Trophoblast cell (in vitro differentiated cells and primary cell): ENCODE measurements around the gene KCNB1.

Source experiments
- DNase-seq, 2 donors: peaks; one replicate each; pipeline ENCODE4 v3.0.0-alpha.2; 2016
- H2AFZ ChIP-seq: 2 replicates; pipeline ENCODE4 v1.6.1; 2013; ENCODE audit warnings: low read length, moderate library complexity, mild to moderate bottlenecking; ENCODE audit not compliant: insufficient read depth, poor library complexity
- H2AK5ac ChIP-seq: 2 replicates; pipeline ENCODE4 v1.6.1; 2013; ENCODE audit warnings: mild to moderate bottlenecking, low read length
- H2BK120ac ChIP-seq: 2 replicates; pipeline ENCODE4 v1.6.1; 2013; ENCODE audit warnings: low read length, mild to moderate bottlenecking, moderate library complexity; ENCODE audit not compliant: insufficient read depth, poor library complexity
- H2BK12ac ChIP-seq: 2 replicates; pipeline ENCODE4 v1.6.1; 2013; ENCODE audit warnings: mild to moderate bottlenecking, low read length, moderate library complexity
- H2BK5ac ChIP-seq: 2 replicates; pipeline ENCODE4 v1.6.1; 2013; ENCODE audit warnings: low read length, low read depth, moderate library complexity, mild to moderate bottlenecking; ENCODE audit not compliant: poor library complexity
- H3K14ac ChIP-seq: 2 replicates; pipeline ENCODE4 v1.6.1; 2013; ENCODE audit warnings: mild to moderate bottlenecking, low read length
- H3K18ac ChIP-seq: 2 replicates; pipeline ENCODE4 v1.6.1; 2013; ENCODE audit warnings: mild to moderate bottlenecking, low read length
- H3K23ac ChIP-seq: 2 replicates; pipeline ENCODE4 v1.6.1; 2013; ENCODE audit warnings: low read length
- H3K27ac ChIP-seq: 2 replicates; pipeline ENCODE4 v1.5.1; 2013; ENCODE audit warnings: low read depth, mild to moderate bottlenecking, inconsistent platforms, low read length, moderate library complexity
- H3K27me3 ChIP-seq: 2 replicates; pipeline ENCODE4 v1.6.1; 2013; ENCODE audit warnings: inconsistent platforms, mild to moderate bottlenecking, low read length, moderate library complexity; ENCODE audit not compliant: insufficient read depth
- H3K36me3 ChIP-seq, 2 experiments: 1 replicate in 1 of 2; 2 replicates in 1 of 2; pipeline ENCODE4 v1.6.1; 2013; ENCODE audit warnings: low read length in 2 of 2, mild to moderate bottlenecking in 2 of 2, moderate library complexity in 1 of 2; ENCODE audit not compliant: insufficient read depth in 2 of 2, control insufficient read depth in 1 of 2
- H3K4ac ChIP-seq: 2 replicates; pipeline ENCODE4 v1.6.1; 2013; ENCODE audit warnings: low read depth, mild to moderate bottlenecking, low read length, moderate library complexity
- H3K4me1 ChIP-seq, 2 experiments: 1 replicate in 1 of 2; 2 replicates in 1 of 2; pipeline ENCODE4 v1.6.1; 2013; ENCODE audit warnings: low read length in 2 of 2, mild to moderate bottlenecking in 2 of 2, moderate library complexity in 1 of 2; ENCODE audit not compliant: insufficient read depth in 2 of 2, control insufficient read depth in 1 of 2
- H3K4me2 ChIP-seq: 2 replicates; pipeline ENCODE4 v1.6.1; 2013; ENCODE audit warnings: inconsistent platforms, mild to moderate bottlenecking, low read length, moderate library complexity
- H3K4me3 ChIP-seq: 2 replicates; pipeline ENCODE4 v1.5.1; 2013; ENCODE audit warnings: mild to moderate bottlenecking, low read depth, low read length, inconsistent platforms
- H3K79me1 ChIP-seq: one replicate; pipeline ENCODE4 v1.6.1; 2013; ENCODE audit warnings: low read length
- H3K79me2 ChIP-seq: 2 replicates; pipeline ENCODE4 v1.6.1; 2013; ENCODE audit warnings: low read length, mild to moderate bottlenecking; ENCODE audit not compliant: control insufficient read depth, insufficient read depth, poor library complexity
- H3K9ac ChIP-seq: 2 replicates; pipeline ENCODE4 v1.6.1; 2013; ENCODE audit warnings: mild to moderate bottlenecking, low read length
- H3K9me3 ChIP-seq: 2 replicates; pipeline ENCODE4 v1.6.1; 2013; ENCODE audit warnings: low read depth, mild to moderate bottlenecking, control low read depth, inconsistent platforms, low read length; ENCODE audit not compliant: insufficient read depth
- H4K12ac ChIP-seq: 2 replicates; pipeline ENCODE4 v1.6.1; 2013; ENCODE audit warnings: low read depth, mild to moderate bottlenecking, low read length, moderate library complexity
- H4K8ac ChIP-seq: 2 replicates; pipeline ENCODE4 v1.6.1; 2013; ENCODE audit warnings: low read depth, mild to moderate bottlenecking, low read length, moderate library complexity
- H4K91ac ChIP-seq: one replicate; pipeline ENCODE4 v1.6.1; 2013; ENCODE audit warnings: low read depth, mild to moderate bottlenecking, low read length, moderate library complexity
- WGBS: extraction: QIAGEN DNeasy Blood & Tissue Kit; methylation state at CpG from one replicate; pipeline ENCODE4 v1.1.7; 2013; ENCODE audit warnings: missing lambda C conversion rate; ENCODE audit not compliant: insufficient read length, insufficient coverage; ENCODE audit errors: extremely low coverage; 5-methylcytosine and 5-hydroxymethylcytosine counted together

The KCNB1 gene

DNA sequence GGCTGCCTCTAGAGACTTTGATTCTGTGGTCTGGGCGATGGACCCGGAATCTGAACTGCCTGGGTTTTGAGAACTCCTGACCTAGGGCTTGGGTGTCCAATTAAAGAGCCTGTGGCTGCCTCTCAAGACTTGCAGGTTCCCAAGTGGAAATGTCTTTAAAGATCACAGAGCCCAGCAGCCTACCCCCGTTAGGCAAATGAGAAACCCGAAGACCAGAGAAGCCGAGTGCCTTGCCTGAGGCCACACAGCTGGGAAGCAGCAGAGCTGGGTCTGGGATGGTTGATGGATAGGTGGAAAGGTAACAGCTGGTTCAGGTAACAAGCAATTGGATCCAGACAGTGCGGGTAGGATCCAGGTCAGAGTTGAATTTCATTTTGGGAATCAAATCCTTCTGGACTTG lies 25.8 kb downstream of the KCNB1 start:
- no peak for DNase-seq
- H3K4ac ChIP-seq = no peak overlapping the region
- H3K79me1 ChIP-seq = no peaks in the 10 kb centered on the region
- H2BK5ac ChIP-seq = no peak overlapping the region
- H3K4me3 ChIP-seq = no peak overlapping the region
- no peak overlapping the region for H3K27ac ChIP-seq
- no peak overlapping the region for H2AFZ ChIP-seq
- H3K23ac ChIP-seq = no peak overlapping the region
- no peak overlapping the region for H4K91ac ChIP-seq
- no peak overlapping the region for H3K18ac ChIP-seq
- H3K14ac ChIP-seq = no peak overlapping the region
- no peak overlapping the region for H2BK12ac ChIP-seq
- H3K4me2 ChIP-seq = no peak overlapping the region
- H3K79me2 ChIP-seq = no peaks in the 10 kb centered on the region
- no peak overlapping the region for H3K9ac ChIP-seq
- no peak overlapping the region for H2AK5ac ChIP-seq
- H3K27me3 ChIP-seq = no peaks in the 10 kb centered on the region
- H4K8ac ChIP-seq = no peak overlapping the region
- no peak overlapping the region for H4K12ac ChIP-seq
- no CpG with 5 or more reads among the region's 6 CpGs for WGBS
- no peaks in the 10 kb centered on the region for H3K36me3 ChIP-seq
- H3K9me3 ChIP-seq = peaks cover 2% of the 10 kb centered on the region
- no peak overlapping the region for H2BK120ac ChIP-seq
- no peaks in the 10 kb centered on the region for H3K4me1 ChIP-seq

- H3K36me3 ChIP-seq = no peaks in the 10 kb centered on the region
- no peak overlapping the region for H3K27ac ChIP-seq
- no peak for DNase-seq
- no peak overlapping the region for H3K4me2 ChIP-seq
- no peak overlapping the region for H3K18ac ChIP-seq
- H4K91ac ChIP-seq = no peak overlapping the region
- no peak overlapping the region for H2BK12ac ChIP-seq
- H2AFZ ChIP-seq = no peak overlapping the region
- H2BK120ac ChIP-seq = no peak overlapping the region
- H4K12ac ChIP-seq = no peak overlapping the region
- H3K14ac ChIP-seq = no peak overlapping the region
- no peaks in the 10 kb centered on the region for H3K4me1 ChIP-seq
- no peak overlapping the region for H2AK5ac ChIP-seq
- H3K23ac ChIP-seq = no peak overlapping the region
- H3K79me2 ChIP-seq = no peaks in the 10 kb centered on the region
- WGBS = no CpG with 5 or more reads among the region's 6 CpGs
- H3K9ac ChIP-seq = no peak overlapping the region
- H3K79me1 ChIP-seq = no peaks in the 10 kb centered on the region
- no peak overlapping the region for H3K4ac ChIP-seq
- no peaks in the 10 kb centered on the region for H3K9me3 ChIP-seq
- no peaks in the 10 kb centered on the region for H3K27me3 ChIP-seq
- no peak overlapping the region for H4K8ac ChIP-seq
- no peak overlapping the region for H2BK5ac ChIP-seq
- H3K4me3 ChIP-seq = no peak overlapping the region
Measured at GRCh38 chr20:49455691-49456090, 26.8 kb downstream of the KCNB1 start.

DNA sequence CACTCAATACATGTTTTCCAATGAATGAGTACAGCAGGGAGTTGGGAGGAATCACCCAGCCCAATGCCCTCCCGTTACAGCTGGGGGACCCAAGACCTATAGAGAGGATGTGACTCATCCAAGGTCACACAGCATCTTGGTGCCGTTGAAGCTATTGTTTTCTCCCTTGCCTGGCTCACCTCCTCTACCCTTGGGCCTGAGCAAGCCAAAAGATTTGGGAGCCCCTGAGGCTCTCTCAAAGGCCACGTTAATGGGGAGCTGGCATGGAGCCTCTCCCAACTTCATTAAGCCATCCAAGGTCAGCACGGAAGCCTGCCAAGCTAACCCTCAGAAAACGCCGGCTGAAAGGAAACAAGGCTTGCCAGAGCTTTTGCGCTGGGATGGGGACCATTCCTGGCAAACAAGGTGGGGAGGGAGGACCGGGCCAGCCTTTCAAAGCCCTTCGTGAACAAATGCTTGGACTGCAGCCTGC lies 30.4 kb downstream of the KCNB1 start:
- H3K9ac ChIP-seq = no peak overlapping the region
- H3K79me2 ChIP-seq = no peaks in the 10 kb centered on the region
- no peak overlapping the region for H2AFZ ChIP-seq
- no peaks in the 10 kb centered on the region for H3K79me1 ChIP-seq
- H3K4me2 ChIP-seq = no peak overlapping the region
- no peak overlapping the region for H2BK120ac ChIP-seq
- H3K36me3 ChIP-seq = no peaks in the 10 kb centered on the region
- no peak overlapping the region for H2BK12ac ChIP-seq
- H3K14ac ChIP-seq = no peak overlapping the region
- no peak overlapping the region for H2AK5ac ChIP-seq
- no peak overlapping the region for H3K4me3 ChIP-seq
- H3K18ac ChIP-seq = no peak overlapping the region
- DNase-seq = no peak
- H3K4me1 ChIP-seq = no peaks in the 10 kb centered on the region
- H2BK5ac ChIP-seq = no peak overlapping the region
- H3K27ac ChIP-seq = no peak overlapping the region
- no peak overlapping the region for H4K8ac ChIP-seq
- no peak overlapping the region for H4K91ac ChIP-seq
- H3K4ac ChIP-seq = no peak overlapping the region
- H3K27me3 ChIP-seq = no peaks in the 10 kb centered on the region
- H3K9me3 ChIP-seq = peaks cover 1% of the 10 kb centered on the region
- no CpG with 5 or more reads among the region's 9 CpGs for WGBS
- H3K23ac ChIP-seq = no peak overlapping the region
- H4K12ac ChIP-seq = no peak overlapping the region

GRCh38 chr20:49450281-49450721 lies 32.2 kb downstream of the KCNB1 start:
- H4K12ac ChIP-seq = no peak overlapping the region
- H3K4me3 ChIP-seq = no peak overlapping the region
- H2AFZ ChIP-seq = no peak overlapping the region
- no peaks in the 10 kb centered on the region for H3K36me3 ChIP-seq
- H2BK5ac ChIP-seq = no peak overlapping the region
- no peak overlapping the region for H3K23ac ChIP-seq
- H2AK5ac ChIP-seq = no peak overlapping the region
- no peak overlapping the region for H4K91ac ChIP-seq
- H2BK120ac ChIP-seq = no peak overlapping the region
- no CpG with 5 or more reads among the region's 14 CpGs for WGBS
- no peaks in the 10 kb centered on the region for H3K79me2 ChIP-seq
- no peaks in the 10 kb centered on the region for H3K4me1 ChIP-seq
- H3K4me2 ChIP-seq = no peak overlapping the region
- no peak overlapping the region for H3K4ac ChIP-seq
- no peak overlapping the region for H4K8ac ChIP-seq
- H3K79me1 ChIP-seq = no peaks in the 10 kb centered on the region
- peaks cover 4% of the 10 kb centered on the region for H3K9me3 ChIP-seq
- H3K18ac ChIP-seq = no peak overlapping the region
- no peak overlapping the region for H3K27ac ChIP-seq
- no peak for DNase-seq
- H3K27me3 ChIP-seq = no peaks in the 10 kb centered on the region
- H2BK12ac ChIP-seq = no peak overlapping the region
- no peak overlapping the region for H3K9ac ChIP-seq
- no peak overlapping the region for H3K14ac ChIP-seq
